Hypothalamus (tissue), 51 donors: Measurements from ENCODE around the gene TRPM5.

Experiments used
- DNase-seq, 51 donors: peaks; one replicate each; lab custom pipeline; 2025; lab: John Stamatoyannopoulos, UW

The TRPM5 gene

DNA sequence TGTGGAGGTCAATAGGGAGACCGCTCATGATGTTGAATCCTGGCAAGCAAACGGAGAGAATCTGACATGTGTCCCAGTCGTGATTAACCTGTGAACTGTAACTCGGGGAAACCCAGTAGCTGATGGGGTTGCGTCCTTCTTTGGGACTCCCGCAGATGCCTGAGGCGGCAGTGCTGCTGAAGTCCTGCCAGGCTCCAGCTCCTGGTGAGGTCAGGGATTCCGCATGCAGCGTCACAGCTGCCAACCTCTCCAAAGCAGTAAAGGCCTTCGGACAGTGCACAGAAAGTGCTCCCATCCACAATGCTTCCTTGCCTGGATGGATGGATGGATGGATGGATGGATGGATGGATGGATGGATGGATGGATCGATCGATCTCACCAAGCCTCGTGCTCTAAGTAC is 14.0 kb upstream of the TRPM5 start:
- DNase-seq, result no peak

DNA sequence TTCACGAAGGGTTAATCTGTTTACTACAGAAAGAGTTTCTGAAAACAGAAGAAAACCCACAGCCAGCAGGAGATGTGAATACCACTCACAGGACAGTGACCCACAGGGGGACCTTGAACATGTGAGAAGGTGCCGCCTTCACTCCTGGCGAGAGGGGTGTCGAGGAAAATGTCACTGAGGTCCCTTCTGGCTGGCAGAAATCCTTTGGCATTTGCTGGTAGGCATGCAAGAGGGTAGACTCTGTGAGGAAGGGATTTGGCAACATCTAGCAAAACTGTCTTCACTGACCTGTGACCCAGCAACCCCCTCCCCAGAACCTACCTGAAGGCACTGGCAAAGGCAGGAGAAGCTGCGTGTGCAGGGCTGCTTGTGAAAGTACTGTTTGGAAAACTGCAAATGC is 9.1 kb upstream of the TRPM5 start:
- DNase-seq, result no peak

DNA sequence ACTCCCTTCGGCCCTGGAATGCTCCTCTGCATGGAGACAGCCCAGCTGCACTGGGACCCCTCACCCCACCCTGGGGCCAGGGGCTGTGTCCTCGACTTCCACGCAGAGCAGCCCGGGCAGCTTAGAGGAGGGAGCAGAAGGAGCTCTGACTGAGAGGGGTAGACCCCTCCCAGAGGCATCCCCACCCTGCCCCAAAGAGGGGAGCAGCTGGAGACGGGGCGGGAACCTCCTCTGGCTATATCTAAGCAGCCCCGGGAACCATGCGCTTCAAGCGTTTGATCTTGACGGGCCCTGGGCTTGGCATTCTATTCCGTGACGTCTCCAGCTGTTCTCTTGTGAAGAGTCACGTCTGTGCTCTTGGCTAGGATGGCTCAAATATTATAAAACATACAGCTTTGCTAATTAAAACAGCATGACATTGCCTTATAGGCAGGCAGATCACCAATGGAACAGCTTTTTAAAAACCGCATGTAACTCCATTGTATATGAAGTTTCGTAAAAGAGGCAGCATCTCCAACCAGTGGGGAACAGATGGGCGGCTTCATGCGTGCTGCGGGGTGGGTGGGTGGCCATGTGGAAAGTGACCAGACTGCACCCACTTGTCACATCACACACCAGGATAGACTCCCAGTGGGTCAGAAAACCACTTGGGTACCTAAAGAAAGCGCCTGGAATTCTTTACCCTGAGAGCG is 8.2 kb upstream of the TRPM5 start:
- DNase-seq, result no peak

DNA sequence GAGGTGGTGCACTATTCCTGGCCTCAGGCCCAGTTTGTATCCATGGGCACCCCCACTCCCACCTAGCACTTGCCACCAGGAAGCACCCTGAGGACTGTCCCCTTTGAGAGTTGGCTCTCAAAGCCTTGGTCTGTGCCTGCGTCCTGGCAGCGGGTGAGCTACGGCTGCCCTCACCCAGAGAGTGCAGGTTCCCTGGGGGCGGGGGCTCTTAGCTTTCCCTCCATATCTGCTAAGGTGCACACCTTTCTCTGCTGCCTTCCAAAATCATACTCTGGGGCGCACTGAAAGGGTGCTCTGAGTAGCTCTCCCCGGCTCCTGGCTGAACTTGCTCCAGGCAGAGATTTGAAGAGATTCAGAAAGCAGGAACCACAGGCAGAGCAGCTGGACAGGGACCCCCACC is 7.6 kb upstream of the TRPM5 start:
- no peak for DNase-seq

DNA sequence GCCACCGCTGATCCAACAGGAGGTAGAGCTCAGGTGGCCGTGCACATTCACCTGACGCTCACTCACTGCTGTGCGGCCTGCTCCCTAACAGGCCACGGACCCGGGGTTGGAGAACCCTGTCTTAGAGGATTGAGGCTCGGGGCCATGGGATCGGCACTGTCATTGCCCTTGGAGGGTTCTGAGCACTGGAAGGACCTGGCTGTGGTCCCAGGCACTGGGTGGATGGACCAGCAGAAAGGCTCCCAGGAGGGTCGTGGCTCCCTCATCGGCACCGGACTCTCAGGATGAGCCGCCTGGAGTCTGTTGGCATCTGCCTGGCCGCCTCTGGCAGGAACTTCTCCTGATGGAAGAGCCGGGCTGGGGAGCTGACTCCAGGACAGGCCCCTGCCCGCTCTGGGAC is 7.0 kb upstream of the TRPM5 start:
- no peak for DNase-seq

DNA sequence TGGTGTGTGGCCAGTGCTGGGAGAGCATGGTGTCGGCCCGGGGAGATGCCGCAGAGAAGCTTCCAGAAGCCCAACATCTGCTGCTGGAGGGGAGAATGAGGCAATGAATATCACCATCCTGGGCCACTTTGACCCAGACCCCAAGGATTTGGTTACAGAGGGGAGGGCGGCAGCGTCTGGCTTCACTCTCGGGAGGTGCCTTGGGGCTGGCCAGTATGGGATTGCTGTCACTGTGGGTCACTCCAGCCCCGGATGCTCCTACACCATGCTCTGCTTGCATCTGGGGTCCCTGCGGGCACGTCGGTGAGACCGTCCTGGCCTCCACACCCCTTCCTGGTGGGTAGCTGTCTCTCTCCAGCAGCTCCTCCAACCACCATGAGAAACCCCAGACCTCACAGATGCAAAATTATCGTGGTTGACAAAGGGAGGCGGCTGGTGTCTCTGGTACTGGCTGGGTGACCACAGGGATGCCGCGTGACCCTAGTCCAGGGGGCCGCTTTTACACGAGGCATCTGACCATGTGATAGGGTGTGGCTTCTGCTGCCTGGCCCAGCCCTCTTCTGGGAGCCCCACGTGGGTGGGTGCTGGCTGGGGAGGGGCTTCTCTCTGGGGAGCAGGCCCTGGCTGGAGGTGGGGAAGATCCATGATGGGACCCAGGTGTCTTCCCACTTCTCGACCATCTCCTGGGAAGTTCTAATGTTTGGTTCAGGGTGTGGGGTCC is 6.2 kb upstream of the TRPM5 start:
- DNase-seq, result no peak

DNA sequence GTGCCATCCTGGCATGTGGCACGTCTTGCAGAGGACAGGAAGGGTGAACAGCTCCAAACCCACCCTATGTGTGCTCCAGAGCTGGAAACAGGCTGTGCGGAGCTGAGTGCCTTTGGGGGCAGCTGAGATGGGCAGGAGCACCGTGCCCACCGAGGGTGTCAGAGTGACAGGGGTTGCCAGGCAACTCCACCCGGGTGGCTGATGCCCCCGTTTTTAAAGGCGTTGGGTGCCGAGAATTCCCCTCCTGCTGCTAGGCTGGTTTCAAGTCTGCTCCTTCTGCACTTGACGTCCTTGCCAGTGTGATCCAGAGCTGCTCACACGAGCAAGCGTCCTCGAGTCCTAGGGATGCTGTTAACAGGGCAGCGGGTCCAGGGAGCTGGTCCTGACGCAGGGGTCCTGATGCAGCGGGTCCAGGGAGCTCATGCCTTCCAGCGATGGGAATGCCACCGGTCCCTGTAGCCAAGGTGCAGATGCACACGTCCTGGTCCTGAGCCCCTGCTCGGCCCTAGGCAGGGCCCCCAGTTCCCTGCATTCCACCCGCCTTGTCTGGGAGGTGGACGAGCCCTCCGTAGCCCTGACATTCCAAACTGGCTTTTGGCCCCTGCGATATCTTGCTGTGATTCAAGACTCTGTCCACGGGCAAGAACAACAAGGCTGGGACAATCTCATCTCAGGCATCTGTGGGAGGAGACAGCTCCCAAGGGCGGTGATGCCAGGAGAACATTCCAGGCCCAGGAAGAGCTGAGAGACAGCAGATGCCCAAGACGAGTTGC is 5.4 kb upstream of the TRPM5 start:
- no peak for DNase-seq

DNA sequence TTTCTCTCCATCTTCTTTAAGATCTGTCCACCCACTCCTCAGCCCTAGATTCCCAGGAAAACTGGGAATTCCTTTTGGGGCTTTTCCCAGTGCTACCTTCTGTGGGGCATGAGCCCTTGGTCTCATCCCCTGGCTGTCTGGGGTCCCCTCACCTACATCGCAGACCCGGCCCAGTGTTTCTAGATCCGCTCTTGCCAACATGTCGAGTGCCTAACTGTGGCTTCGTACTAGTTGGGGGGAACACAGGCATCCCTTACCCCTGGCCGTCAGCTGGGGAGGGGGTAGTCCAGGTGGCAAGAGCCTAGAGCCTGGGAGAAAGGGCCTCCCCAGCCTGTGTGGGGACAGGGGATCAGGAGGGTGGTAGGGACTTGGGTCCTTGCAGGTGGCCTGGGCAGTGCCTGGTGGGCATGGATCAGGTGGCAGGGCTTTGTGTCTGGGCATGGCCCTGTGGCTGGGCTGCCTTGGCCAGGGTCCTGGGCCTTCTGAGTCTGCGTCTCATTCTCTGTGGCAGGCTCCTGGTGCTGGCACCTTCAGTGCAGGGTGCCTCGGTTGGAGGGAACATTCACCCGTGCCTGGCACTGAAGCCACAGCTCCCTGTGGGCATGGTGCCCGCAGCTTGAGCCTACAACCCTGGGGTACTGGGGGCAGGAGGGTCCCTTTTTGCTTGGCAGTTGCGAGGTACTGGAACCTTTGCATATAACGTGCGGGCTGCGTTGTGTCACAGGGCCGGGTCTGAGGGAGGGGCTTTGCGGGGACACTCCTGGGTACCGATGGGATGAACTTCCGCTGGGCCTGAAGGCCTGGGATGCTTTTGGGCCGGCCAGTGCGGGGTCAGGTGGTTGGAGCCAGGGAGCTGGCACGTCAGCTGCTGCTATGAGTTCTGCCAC is 4.6 kb upstream of the TRPM5 start:
- no peak for DNase-seq

DNA sequence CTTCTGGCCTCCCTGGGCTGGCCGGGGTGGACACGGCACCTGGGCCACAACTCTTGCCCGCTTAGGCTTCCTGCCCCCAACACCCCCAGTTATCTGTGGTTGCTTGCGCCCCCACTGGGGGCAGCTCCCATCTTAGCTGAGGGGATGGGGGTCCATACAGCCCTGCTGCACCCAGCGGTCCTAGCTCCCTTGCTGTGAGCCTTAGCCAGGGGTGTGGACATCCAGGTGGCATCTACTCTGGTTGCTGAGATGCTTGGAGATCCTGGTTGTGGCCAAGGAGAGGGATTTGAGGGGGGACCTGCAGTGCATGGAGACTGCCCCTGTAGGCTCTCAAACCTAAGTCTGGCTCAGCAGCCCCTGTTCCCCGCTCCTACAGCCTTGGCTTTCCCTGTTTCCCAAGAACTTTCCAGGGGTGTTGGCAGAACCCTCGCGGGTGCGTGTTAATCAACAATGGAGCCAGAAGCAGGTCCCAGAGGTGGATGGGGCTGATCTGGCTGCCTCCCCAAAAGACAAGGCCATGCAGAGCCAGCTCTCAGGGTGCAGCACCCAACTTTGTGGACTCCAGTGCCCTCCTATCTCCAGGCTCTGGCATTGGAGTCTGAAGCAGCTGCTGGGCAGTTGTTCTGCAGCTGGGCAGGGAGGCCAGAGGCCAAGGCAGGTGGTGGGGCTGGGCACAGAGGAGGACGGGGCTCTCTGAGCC is 3.8 kb upstream of the TRPM5 start:
- DNase-seq, result no peak

DNA sequence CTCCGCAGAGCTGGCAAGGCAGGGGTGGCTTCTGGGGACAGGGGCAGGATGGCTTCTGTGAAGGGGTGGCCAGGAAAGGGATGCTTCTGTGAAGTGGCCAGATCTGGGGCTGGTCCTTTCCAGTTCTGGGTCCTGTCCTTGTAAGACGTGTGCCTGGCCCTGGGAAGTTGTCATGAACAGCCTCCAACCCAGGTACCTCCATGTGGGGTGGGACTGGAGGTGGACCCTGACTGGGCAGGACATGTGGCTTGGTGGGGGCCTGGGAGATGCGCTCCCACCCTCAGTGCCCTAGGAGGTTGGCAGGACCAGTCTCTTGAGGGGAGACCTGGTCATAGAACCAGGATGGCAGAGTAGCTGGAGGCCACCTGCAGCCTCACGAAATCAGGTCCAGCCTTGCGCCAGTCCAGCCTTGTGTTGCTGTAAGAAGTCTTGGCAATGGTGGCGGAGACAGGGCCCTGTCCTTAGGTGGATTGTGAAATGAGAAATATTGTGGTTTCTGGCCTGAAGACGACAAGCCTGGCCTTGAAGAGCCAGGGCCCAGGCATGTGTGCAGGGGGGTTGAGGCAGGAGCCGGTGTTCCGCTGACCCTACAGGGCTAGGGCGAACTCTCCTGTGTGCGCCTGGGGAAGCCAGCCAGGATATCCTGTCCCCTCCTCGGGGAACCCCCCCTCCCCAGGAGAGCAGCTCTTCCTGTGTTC is 3.1 kb upstream of the TRPM5 start:
- peak in 1 of 51 donors; percentile 9 for DNase-seq

DNA sequence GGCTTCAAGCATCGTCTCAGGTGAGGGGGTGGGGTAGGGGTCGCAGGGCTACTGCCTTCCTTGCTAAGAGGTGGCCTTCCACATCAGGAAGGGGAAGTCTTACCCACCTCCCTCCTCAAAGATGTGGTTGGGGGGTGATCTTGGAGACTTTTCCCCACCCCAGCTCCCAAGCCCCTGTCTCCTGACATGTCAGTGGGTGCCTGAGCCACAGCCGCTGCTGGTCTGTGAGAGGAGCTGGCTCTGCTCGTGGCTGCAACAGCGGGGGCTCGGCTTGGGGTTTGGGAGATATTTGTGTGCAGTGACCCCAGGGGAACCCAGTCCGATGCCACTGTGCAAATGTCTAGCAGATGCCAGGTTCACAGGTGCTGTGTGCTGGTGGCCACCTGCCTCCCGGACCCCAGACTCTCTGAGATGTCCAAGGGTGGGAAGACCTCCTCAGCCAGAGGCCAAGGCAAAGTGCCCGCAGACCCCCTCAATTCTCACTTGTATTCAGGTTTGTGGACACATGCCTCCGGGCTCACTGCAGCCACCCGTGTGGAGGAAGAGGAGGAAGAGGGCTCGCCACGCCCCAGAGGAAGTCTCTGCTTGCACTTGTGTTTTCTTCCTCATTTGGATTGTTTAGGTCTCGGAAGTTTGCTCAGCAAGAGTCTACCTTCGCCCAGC is 2.4 kb upstream of the TRPM5 start:
- no peak for DNase-seq

DNA sequence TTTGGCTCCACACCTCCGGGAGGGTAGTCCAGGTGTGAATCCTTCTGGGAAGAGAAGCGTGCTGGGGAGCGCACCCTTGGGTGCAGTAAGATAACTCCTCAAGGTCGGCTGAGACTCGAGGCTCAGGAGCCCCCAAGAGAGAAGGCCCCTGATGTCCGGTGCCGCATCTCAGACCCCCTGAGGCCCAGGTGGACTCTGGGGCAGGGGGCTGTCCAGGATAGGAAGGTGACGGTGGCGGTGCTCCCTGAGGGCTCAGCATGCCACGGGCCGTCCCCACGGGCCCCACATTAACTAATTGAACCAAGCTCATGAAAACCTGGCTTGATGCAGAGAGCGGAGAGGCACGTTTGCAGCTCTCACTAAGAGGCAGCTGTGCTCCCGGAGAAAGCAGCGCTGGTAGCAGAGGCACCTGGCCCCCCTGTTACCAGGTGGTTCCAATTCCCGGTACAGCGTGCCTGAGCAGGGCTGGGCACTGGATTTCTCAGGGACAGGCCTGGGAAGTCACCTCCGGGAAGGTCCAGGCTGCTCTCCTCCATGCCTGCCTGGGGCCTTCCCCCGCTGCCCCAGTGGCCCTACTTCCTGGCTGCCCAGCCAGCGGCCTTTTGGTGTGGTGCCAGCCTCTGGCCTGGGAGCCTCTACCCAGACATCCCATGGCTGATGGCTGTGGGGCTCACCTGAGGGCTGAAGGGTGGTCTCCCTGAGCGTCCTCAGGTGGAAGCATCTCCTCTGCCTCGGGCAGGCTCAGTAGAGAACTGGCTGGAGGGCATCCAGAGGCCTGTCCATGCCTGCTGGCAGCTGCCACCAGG is 1.6 kb upstream of the TRPM5 start:
- no peak for DNase-seq

DNA sequence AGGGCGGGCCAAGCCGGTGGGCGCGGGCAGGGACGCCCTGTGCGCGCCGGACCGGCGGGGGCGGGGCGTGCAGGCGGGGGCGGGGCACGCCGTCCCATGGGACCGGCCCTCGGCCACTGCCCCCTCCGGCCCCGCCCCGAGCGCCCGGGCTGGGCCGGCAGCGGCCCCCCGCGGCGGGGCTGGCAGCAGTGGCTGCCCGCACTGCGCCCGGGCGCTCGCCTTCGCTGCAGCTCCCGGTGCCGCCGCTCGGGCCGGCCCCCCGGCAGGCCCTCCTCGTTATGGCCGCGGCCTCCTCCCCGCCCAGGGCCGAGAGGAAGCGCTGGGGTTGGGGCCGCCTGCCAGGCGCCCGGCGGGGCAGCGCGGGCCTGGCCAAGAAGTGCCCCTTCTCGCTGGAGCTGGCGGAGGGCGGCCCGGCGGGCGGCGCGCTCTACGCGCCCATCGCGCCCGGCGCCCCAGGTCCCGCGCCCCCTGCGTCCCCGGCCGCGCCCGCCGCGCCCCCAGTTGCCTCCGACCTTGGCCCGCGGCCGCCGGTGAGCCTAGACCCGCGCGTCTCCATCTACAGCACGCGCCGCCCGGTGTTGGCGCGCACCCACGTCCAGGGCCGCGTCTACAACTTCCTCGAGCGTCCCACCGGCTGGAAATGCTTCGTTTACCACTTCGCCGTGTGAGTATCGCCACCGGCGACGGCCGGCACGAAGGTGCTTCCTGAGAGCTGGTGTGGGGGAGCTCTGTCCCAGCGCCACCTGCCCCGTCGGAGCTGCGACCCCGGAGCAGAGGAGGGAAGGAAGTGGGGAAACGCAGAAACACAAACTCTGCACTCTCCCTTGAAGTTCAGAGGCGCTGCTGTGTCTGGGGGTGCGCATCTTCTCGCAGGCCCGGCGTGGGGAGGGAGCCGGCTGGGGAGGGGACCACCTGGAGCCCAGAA is 769 bp upstream of the TRPM5 start, which contains the start of gene KCNQ1:
Gene KCNQ1, plus strand, starts transcription at position 188 of the 925 bp plus-strand sequence. Its CDS starts 91 bp downstream, at position 279.
- peak in 1 of 51 donors; percentile 12 for DNase-seq

DNA sequence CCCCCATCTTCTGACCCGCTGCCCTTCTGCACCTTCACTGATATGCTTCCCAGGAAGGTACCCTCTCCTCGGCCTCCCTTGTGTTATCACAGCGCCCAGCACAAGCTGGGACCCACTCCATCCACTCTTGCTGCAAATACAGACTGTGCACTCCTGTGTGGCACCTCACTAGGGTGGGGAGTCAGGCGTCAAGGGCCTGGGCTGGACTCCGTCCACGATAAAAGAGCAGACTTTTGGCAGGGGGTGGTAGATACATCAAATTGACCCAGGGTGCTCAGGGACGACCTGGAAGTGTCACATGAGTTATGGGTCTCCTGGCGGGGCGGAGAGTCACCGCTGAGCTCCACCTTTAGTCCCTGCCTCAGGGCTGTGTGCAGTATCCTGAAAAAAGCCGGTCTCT is 908 bp downstream of the TRPM5 start:
- DNase-seq, result no peak

DNA sequence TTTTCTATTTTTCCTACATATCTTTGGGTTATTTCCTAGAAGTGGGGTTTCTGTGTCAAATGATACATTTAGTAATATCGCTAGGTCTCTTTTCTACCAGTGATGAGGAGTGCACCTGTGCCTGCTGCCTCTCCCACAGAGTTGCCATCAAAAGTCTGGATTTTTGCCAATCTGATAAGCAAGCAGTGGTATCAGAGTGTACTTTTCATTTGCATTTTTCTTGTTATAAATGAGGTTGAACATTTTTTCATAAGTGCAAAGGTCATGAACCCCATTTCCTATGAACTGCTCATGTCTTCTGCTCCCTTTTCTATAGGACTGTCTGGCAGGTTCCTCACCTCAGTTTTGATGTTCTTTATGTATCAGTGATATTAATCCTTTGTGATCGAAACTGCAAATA is 1.7 kb downstream of the TRPM5 start:
- no peak for DNase-seq

DNA sequence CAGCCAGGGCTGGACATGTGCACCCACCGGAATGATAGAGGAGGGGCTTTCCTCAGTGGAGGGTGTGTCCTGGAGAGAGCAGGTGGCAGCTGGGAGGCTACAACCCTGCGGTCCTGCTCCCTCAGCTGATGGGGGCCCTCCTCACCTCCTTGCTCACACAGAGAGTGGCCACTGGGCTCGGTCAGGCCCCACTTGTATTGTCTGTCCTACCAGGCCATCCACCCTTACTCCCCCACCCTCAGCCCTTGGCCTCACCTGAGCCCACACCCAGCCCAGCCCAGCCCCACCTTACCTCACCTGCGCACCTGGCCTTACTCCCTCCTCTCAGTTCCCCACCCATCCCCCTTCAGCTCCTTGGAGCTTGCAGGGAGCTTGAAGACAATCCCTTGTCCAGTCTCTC is 3.1 kb downstream of the TRPM5 start:
- DNase-seq, result no peak

DNA sequence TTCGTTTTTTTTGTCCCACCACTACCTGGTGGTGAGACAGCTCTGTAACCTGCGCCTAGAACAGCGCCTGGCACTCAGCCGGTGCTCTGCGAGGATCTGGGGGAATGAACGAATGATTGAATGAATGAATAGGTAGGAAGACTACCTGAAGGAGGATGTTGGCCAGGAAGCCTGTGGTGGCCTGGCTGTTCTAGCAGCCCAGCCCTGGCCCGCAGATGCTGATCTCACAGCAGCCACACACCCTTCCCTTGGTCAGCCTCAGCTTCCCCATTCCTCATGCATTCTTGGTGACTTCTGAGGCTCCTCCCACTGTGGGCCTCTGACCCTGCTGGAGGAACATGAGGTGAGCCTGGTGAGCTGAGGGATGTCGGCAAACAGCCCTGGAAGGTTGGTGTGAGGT is 3.7 kb downstream of the TRPM5 start:
- DNase-seq, result no peak
